Karpas-422 (cell line): ENCODE results near the gene ACSM2B. TPM values are rescaled to one million over a fixed set of nuclear protein-coding genes. Genes with fewer than 3 reads are reported as not detected.
"Not testable (repeated sequence)": the region's sequence is repeated elsewhere in the genome, so short reads cannot be mapped to it uniquely, and the experiment has no call there.

Source experiments
- DNase-seq: peaks from one replicate; pipeline ENCODE4 v3.0.0-alpha.2; 2015
- H2AFZ ChIP-seq: fragments of 200-600 bp; sonication (generic); 2 replicates; pipeline ENCODE4 v1.6.1; 2014; ENCODE audit warnings: antibody characterized with exemption, low read length, mixed read lengths
- H3K27ac ChIP-seq: fragments of 200-600 bp; sonication (generic); 2 replicates; pipeline ENCODE4 v1.5.1; 2014; ENCODE audit warnings: mild to moderate bottlenecking, low read length, moderate library complexity
- H3K27me3 ChIP-seq: fragments of 200-600 bp; sonication (generic); 2 replicates; pipeline ENCODE4 v1.6.1; 2014; ENCODE audit warnings: low read length, mixed read lengths
- H3K36me3 ChIP-seq: fragments of 200-600 bp; sonication (generic); 2 replicates; pipeline ENCODE4 v1.6.1; 2014; ENCODE audit warnings: low read length, mixed read lengths; ENCODE audit not compliant: insufficient read depth
- H3K4me1 ChIP-seq: fragments of 200-600 bp; sonication (generic); 2 replicates; pipeline ENCODE4 v1.6.1; 2014; ENCODE audit warnings: mild to moderate bottlenecking, low read length, mixed read lengths
- H3K4me2 ChIP-seq: fragments of 200-600 bp; sonication (generic); 2 replicates; pipeline ENCODE4 v1.6.1; 2014; ENCODE audit warnings: low read length, low read depth, mild to moderate bottlenecking; ENCODE audit not compliant: poor library complexity, severe bottlenecking
- H3K4me3 ChIP-seq: fragments of 200-600 bp; sonication (generic); 2 replicates; pipeline ENCODE4 v1.5.1; 2014; ENCODE audit warnings: mild to moderate bottlenecking, antibody characterized with exemption, low read length, mixed read lengths
- H3K79me2 ChIP-seq: fragments of 200-600 bp; sonication (generic); 2 replicates; pipeline ENCODE4 v1.6.1; 2014; ENCODE audit warnings: mild to moderate bottlenecking, low read length, mixed read lengths
- H3K9ac ChIP-seq: fragments of 200-600 bp; sonication (generic); 2 replicates; pipeline ENCODE4 v1.6.0; 2014; ENCODE audit warnings: low read length
- H3K9me2 ChIP-seq: fragments of 200-600 bp; sonication (generic), shearing (Covaris generic); replicated peaks from 2 replicates; pipeline ENCODE4 v1.6.0; 2014; ENCODE audit warnings: mild to moderate bottlenecking, low read length, moderate library complexity; ENCODE audit not compliant: insufficient read depth
- H3K9me3 ChIP-seq: fragments of 300-700, 200-600 bp; sonication (generic); 2 replicates; pipeline ENCODE4 v1.6.1; 2014; ENCODE audit warnings: low read length, mixed read lengths
- H4K20me1 ChIP-seq: fragments of 200-600 bp; sonication (generic); 2 replicates; pipeline ENCODE4 v1.6.1; 2014; ENCODE audit warnings: mild to moderate bottlenecking, antibody characterized with exemption, low read length, low read depth; ENCODE audit not compliant: insufficient read depth
- total RNA-seq: library from RNA; depleted of rRNA; stranded (reverse); fragments of >200 nt; shearing (Covaris generic); gene quantifications from 2 replicates; pipeline ENCODE4 v1.2.3, GENCODE V29; 2014; ENCODE audit warnings: low replicate concordance

Gene ACSM2B
- total RNA-seq, 1 experiment from 2014 or later, result not detected

DNA sequence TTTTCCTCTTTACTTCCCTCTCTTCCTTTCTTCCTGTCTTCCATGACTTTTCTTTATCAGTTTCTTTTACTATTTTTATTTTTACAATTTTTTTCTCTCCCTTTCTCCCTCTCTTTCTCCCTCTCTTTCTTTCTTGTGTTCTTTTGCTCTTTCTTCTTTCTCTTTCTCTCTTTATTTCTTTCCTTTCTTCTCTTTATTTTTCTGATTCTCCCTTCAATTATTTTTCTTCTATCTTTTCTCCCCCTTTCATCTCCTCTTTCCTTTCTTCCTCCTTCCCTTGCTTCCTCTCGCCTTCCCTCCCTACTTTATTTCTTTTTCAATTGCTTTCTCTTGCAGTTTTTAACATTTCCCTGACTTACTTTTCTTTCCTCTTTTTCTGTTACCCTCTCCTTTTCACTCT, 39.5 kb downstream of the ACSM2B start:
- H3K27me3 ChIP-seq, H3K9ac ChIP-seq, H3K4me2 ChIP-seq, H3K79me2 ChIP-seq, H3K4me3 ChIP-seq, H3K9me3 ChIP-seq, H4K20me1 ChIP-seq, H3K36me3 ChIP-seq, H3K27ac ChIP-seq, H2AFZ ChIP-seq, H3K9me2 ChIP-seq, DNase-seq, H3K4me1 ChIP-seq: not testable (repeated sequence)

GRCh38 chr16:20532284-20532792, 43.8 kb downstream of the ACSM2B start:
- H3K9ac ChIP-seq, H3K36me3 ChIP-seq, H3K79me2 ChIP-seq, H3K4me1 ChIP-seq, H3K4me2 ChIP-seq, H3K9me3 ChIP-seq, DNase-seq, H4K20me1 ChIP-seq, H3K4me3 ChIP-seq, H2AFZ ChIP-seq, H3K27ac ChIP-seq, H3K9me2 ChIP-seq, H3K27me3 ChIP-seq: not testable (repeated sequence)

- not testable (repeated sequence) for H3K4me1 ChIP-seq, H3K9ac ChIP-seq, H3K4me3 ChIP-seq, H3K9me3 ChIP-seq, H3K36me3 ChIP-seq, DNase-seq, H3K4me2 ChIP-seq, H3K27me3 ChIP-seq, H4K20me1 ChIP-seq, H3K27ac ChIP-seq, H2AFZ ChIP-seq, H3K79me2 ChIP-seq, H3K9me2 ChIP-seq
These were observed 44.4 kb downstream of the ACSM2B start for GRCh38 chr16:20531795-20532194.

GRCh38 chr16:20520103-20520502, 56.1 kb downstream of the ACSM2B start:
- Histone ChIP-seq H3K9me3 (no peaks in the 10 kb centered on the region), H3K9me2 (no peaks in the 10 kb centered on the region), H4K20me1 (no peaks in the 10 kb centered on the region), H3K79me2 (no peaks in the 10 kb centered on the region), H3K4me2 (no peak overlapping the region), H3K4me1 (no peaks in the 10 kb centered on the region), H2AFZ (no peak overlapping the region), H3K4me3 (no peak overlapping the region), H3K36me3 (no peaks in the 10 kb centered on the region), H3K9ac (no peak overlapping the region), H3K27ac (no peak overlapping the region), H3K27me3 (no peaks in the 10 kb centered on the region)
- DNase-seq, result no peak

DNA sequence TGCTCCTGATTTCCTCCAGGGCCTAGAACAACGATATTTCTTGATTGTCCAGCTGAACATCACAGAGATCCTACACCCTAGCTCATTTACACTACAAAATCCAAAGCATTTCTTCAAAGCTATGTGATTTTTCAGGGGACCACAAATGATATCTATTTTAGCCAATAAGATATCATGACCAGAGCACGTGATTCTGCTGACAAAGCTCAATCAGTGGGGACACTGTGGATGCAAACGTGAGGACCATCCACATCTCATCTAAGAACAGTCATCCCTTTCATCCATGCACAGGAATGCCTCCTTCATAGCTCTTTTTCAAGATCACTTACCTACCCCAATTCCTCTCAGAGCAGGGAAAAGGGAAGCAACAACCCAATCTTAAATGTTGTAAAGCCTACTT, 56.9 kb downstream of the ACSM2B start:
- Histone ChIP-seq H3K27ac (no peak overlapping the region), H3K4me3 (no peak overlapping the region), H2AFZ (no peak overlapping the region), H4K20me1 (no peaks in the 10 kb centered on the region), H3K79me2 (no peaks in the 10 kb centered on the region), H3K9me2 (no peaks in the 10 kb centered on the region), H3K4me1 (no peaks in the 10 kb centered on the region), H3K9ac (no peak overlapping the region), H3K36me3 (no peaks in the 10 kb centered on the region), H3K4me2 (no peak overlapping the region), H3K9me3 (no peaks in the 10 kb centered on the region), H3K27me3 (no peaks in the 10 kb centered on the region)
- DNase-seq, result no peak

DNA sequence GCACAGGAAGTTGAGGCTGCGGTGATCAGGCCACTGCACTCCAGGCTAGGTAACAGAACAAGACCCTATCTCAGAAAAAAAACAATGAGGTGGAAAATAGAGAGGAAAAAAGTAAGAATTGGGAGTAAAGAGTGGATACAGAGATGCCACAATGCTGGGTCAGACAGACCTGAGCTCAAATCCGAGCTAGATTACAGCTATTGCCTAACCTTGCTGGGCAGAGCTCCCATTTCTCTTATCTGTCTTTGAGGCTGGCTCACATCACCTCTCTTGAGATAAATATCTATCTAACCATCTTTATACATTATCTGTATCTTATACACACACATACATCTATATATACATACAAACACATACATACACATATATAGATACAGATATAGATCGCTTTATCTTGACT, 59.0 kb downstream of the ACSM2B start:
- Histone ChIP-seq H3K4me1 (no peaks in the 10 kb centered on the region), H3K9me2 (no peaks in the 10 kb centered on the region), H4K20me1 (no peaks in the 10 kb centered on the region), H3K9ac (no peak overlapping the region), H3K4me2 (no peak overlapping the region), H3K27ac (no peak overlapping the region), H3K36me3 (no peaks in the 10 kb centered on the region), H2AFZ (no peak overlapping the region), H3K79me2 (no peaks in the 10 kb centered on the region), H3K9me3 (no peaks in the 10 kb centered on the region), H3K4me3 (no peak overlapping the region), H3K27me3 (no peaks in the 10 kb centered on the region)
- no peak for DNase-seq

GRCh38 chr16:20515688-20516090, 60.5 kb downstream of the ACSM2B start:
- H3K4me2 ChIP-seq, result no peak overlapping the region
- no peak for DNase-seq
- no peaks in the 10 kb centered on the region for H3K79me2 ChIP-seq
- no peaks in the 10 kb centered on the region for H3K36me3 ChIP-seq
- no peaks in the 10 kb centered on the region for H3K4me1 ChIP-seq
- no peak overlapping the region for H3K27ac ChIP-seq
- H3K9me3 ChIP-seq, result no peaks in the 10 kb centered on the region
- H3K9ac ChIP-seq, result no peak overlapping the region
- no peak overlapping the region for H2AFZ ChIP-seq
- no peak overlapping the region for H3K4me3 ChIP-seq
- no peaks in the 10 kb centered on the region for H3K9me2 ChIP-seq
- H4K20me1 ChIP-seq, result no peaks in the 10 kb centered on the region
- no peaks in the 10 kb centered on the region for H3K27me3 ChIP-seq

DNA sequence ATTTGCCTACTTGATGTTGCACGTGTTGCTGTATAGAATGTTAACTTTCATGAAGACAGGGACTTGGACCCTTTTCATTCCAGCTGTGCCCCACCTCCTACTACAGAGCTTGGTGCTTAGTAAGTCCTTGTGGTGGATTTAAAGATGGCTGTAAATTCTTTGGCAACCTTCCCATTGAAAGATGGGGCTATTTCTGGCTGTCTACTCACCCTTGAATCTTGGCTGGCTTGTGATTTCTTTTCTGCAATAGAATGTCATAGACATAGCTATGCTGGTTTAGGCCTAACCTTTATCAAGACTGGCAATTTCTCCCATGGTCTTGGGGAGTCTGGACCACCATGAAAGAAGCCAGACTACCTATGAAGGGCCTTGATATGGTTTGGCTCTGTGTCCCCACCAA, 65.8 kb downstream of the ACSM2B start:
- Histone ChIP-seq H3K27ac (no peak overlapping the region), H3K27me3 (no peaks in the 10 kb centered on the region), H4K20me1 (no peaks in the 10 kb centered on the region), H3K79me2 (no peaks in the 10 kb centered on the region), H2AFZ (no peak overlapping the region), H3K9me3 (peaks cover 5% of the 10 kb centered on the region; the same call in 1 of the 2 replicates), H3K4me1 (no peaks in the 10 kb centered on the region), H3K9ac (no peak overlapping the region), H3K9me2 (no peaks in the 10 kb centered on the region), H3K4me3 (no peak overlapping the region), H3K36me3 (no peaks in the 10 kb centered on the region), H3K4me2 (no peak overlapping the region)
- no peak for DNase-seq

- Histone ChIP-seq H2AFZ (no peak overlapping the region), H3K4me1 (no peaks in the 10 kb centered on the region), H4K20me1 (no peaks in the 10 kb centered on the region), H3K4me2 (no peak overlapping the region), H3K27ac (no peak overlapping the region), H3K4me3 (no peak overlapping the region), H3K9me3 (peaks cover 5% of the 10 kb centered on the region; the same call in 1 of the 2 replicates), H3K27me3 (no peaks in the 10 kb centered on the region), H3K79me2 (no peaks in the 10 kb centered on the region), H3K9ac (no peak overlapping the region), H3K36me3 (no peaks in the 10 kb centered on the region), H3K9me2 (no peaks in the 10 kb centered on the region)
- no peak for DNase-seq
These were observed 68.9 kb downstream of the ACSM2B start for GRCh38 chr16:20507280-20507679.
